Osteoblast (primary cell): ENCODE measurements around the gene FCAMR. TPM values are rescaled to one million over a fixed set of nuclear protein-coding genes. Genes with fewer than 3 reads are reported as not detected.

Experiments
- DNase-seq: peaks from one replicate; pipeline ENCODE4 v3.0.0; 2011; ENCODE audit warnings: low spot score, mixed read lengths; ENCODE audit not compliant: insufficient read length; ENCODE audit errors: missing footprints
- H2AFZ ChIP-seq: 2 replicates; pipeline ENCODE4 v1.6.0; 2011; ENCODE audit warnings: mild to moderate bottlenecking, low read length
- H3K27ac ChIP-seq: 2 replicates; pipeline ENCODE4 v1.5.1; 2011; ENCODE audit warnings: mild to moderate bottlenecking, low read depth, low read length, moderate library complexity
- H3K27me3 ChIP-seq: 2 replicates; pipeline ENCODE4 v1.6.0; 2012; ENCODE audit warnings: mild to moderate bottlenecking, control low read depth, inconsistent platforms, low read length, moderate library complexity; ENCODE audit not compliant: insufficient read depth
- H3K36me3 ChIP-seq: 2 replicates; pipeline ENCODE4 v1.5.1; 2011; ENCODE audit warnings: mild to moderate bottlenecking, low read length, control low read depth, moderate library complexity; ENCODE audit not compliant: insufficient read depth
- H3K4me1 ChIP-seq: 2 replicates; pipeline ENCODE4 v1.5.1; 2011; ENCODE audit warnings: mild to moderate bottlenecking, low read length, control low read depth, moderate library complexity; ENCODE audit not compliant: insufficient read depth
- H3K4me2 ChIP-seq: 2 replicates; pipeline ENCODE4 v1.6.0; 2011; ENCODE audit warnings: mild to moderate bottlenecking, low read length; ENCODE audit not compliant: insufficient read depth
- H3K4me3 ChIP-seq: fragments of 200-600 bp; sonication (generic); 3 replicates; pipeline ENCODE4 v1.5.1; 2012; ENCODE audit warnings: mild to moderate bottlenecking, low read length, inconsistent platforms; ENCODE audit not compliant: insufficient read depth
- H3K79me2 ChIP-seq: 2 replicates; pipeline ENCODE4 v1.6.0; 2012; ENCODE audit warnings: mild to moderate bottlenecking, low read length, control low read depth, inconsistent platforms; ENCODE audit not compliant: insufficient read depth
- H3K9me3 ChIP-seq: 2 replicates; pipeline ENCODE4 v1.5.1; 2011; ENCODE audit warnings: low read depth, low read length, control low read depth
- H4K20me1 ChIP-seq: 2 replicates; pipeline ENCODE4 v1.6.0; 2012; ENCODE audit warnings: mild to moderate bottlenecking, low read length, control low read depth; ENCODE audit not compliant: insufficient read depth
- total RNA-seq: library from RNA; depleted of rRNA; stranded (reverse); fragments of >200 nt; gene quantifications from 2 replicates; pipeline ENCODE4 v1.2.3, GENCODE V29; 2012
- TF ChIP-seq, protein P1 (sequence below): IDR thresholded peaks from 2 replicates; pipeline ENCODE4 v1.5.1; 2011; ENCODE audit warnings: mild to moderate bottlenecking, low read depth, low read length, moderate library complexity; ENCODE audit errors: extremely low read depth

FCAMR gene
- total RNA-seq, 1 donor = not detected

- H2AFZ ChIP-seq = no peak overlapping the region
- H3K4me3 ChIP-seq = no peak overlapping the region
- TF ChIP-seq, protein P1, sequence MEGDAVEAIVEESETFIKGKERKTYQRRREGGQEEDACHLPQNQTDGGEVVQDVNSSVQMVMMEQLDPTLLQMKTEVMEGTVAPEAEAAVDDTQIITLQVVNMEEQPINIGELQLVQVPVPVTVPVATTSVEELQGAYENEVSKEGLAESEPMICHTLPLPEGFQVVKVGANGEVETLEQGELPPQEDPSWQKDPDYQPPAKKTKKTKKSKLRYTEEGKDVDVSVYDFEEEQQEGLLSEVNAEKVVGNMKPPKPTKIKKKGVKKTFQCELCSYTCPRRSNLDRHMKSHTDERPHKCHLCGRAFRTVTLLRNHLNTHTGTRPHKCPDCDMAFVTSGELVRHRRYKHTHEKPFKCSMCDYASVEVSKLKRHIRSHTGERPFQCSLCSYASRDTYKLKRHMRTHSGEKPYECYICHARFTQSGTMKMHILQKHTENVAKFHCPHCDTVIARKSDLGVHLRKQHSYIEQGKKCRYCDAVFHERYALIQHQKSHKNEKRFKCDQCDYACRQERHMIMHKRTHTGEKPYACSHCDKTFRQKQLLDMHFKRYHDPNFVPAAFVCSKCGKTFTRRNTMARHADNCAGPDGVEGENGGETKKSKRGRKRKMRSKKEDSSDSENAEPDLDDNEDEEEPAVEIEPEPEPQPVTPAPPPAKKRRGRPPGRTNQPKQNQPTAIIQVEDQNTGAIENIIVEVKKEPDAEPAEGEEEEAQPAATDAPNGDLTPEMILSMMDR = no peak
- no peaks in the 10 kb centered on the region for H3K9me3 ChIP-seq
- no peak for DNase-seq
- peaks cover 5% of the 10 kb centered on the region for H3K27me3 ChIP-seq
- no peaks in the 10 kb centered on the region for H3K79me2 ChIP-seq
- H3K36me3 ChIP-seq = no peaks in the 10 kb centered on the region
- H3K4me2 ChIP-seq = no peak overlapping the region
- H3K27ac ChIP-seq = no peak overlapping the region
- no peaks in the 10 kb centered on the region for H4K20me1 ChIP-seq
- H3K4me1 ChIP-seq = no peaks in the 10 kb centered on the region
These were observed 6.5 kb downstream of the FCAMR start for GRCh38 chr1:206963740-206964139.

GRCh38 chr1:206963119-206963712 lies 7.0 kb downstream of the FCAMR start:
- TF ChIP-seq, protein P1 = no peak
- no peak overlapping the region for H3K4me3 ChIP-seq
- no peak overlapping the region for H2AFZ ChIP-seq

GRCh38 chr1:206962272-206962671 lies 8.0 kb downstream of the FCAMR start:
- DNase-seq = no peak
- no peaks in the 10 kb centered on the region for H3K79me2 ChIP-seq
- H2AFZ ChIP-seq = no peak overlapping the region
- no peaks in the 10 kb centered on the region for H3K4me1 ChIP-seq
- H3K4me2 ChIP-seq = no peak overlapping the region
- H4K20me1 ChIP-seq = no peaks in the 10 kb centered on the region
- TF ChIP-seq, protein P1 = no peak
- H3K27ac ChIP-seq = no peak overlapping the region
- H3K36me3 ChIP-seq = no peaks in the 10 kb centered on the region
- H3K9me3 ChIP-seq = no peaks in the 10 kb centered on the region
- H3K27me3 ChIP-seq = peaks cover 3% of the 10 kb centered on the region
- H3K4me3 ChIP-seq = no peak overlapping the region

More at GRCh38 chr1:206963119-206963712, 7.0 kb downstream of the FCAMR start:
- Histone ChIP-seq H3K4me1 (no peaks in the 10 kb centered on the region), H4K20me1 (no peaks in the 10 kb centered on the region), H3K27ac (no peak overlapping the region), H3K4me2 (no peak overlapping the region), H3K9me3 (no peaks in the 10 kb centered on the region), H3K27me3 (peaks cover 3% of the 10 kb centered on the region), H3K36me3 (no peaks in the 10 kb centered on the region), H3K79me2 (no peaks in the 10 kb centered on the region)
- no peak for DNase-seq

GRCh38 chr1:206961668-206962067 lies 8.6 kb downstream of the FCAMR start:
- H3K27ac ChIP-seq = no peak overlapping the region
- H3K4me2 ChIP-seq = no peak overlapping the region
- no peaks in the 10 kb centered on the region for H3K27me3 ChIP-seq
- H3K9me3 ChIP-seq = no peaks in the 10 kb centered on the region
- no peaks in the 10 kb centered on the region for H3K4me1 ChIP-seq
- no peaks in the 10 kb centered on the region for H4K20me1 ChIP-seq
- H3K79me2 ChIP-seq = no peaks in the 10 kb centered on the region
- no peak for DNase-seq
- no peak overlapping the region for H2AFZ ChIP-seq
- no peak overlapping the region for H3K4me3 ChIP-seq
- H3K36me3 ChIP-seq = no peaks in the 10 kb centered on the region
- TF ChIP-seq, protein P1 = no peak
